Measurements from ENCODE around the gene GOLGA8R. TPM values are rescaled to one million over a fixed set of nuclear protein-coding genes. Genes with fewer than 3 reads are reported as not detected.
"Not testable (repeated sequence)": the region's sequence is repeated elsewhere in the genome, so short reads cannot be mapped to it uniquely, and the experiment has no call there.

Gene GOLGA8R
- total RNA-seq, 2 experiments from 2014 or later = 1.5 to 1.8 TPM

- H3K4me1 ChIP-seq (ENCODE audit: insufficient read depth, low read length); H3K4me1 Mint-ChIP-seq (ENCODE audit: low read depth); H3K36me3 Mint-ChIP-seq (ENCODE audit: low read depth); H3K27ac ChIP-seq (ENCODE audit: low read depth in 1 of 2, low read length in 2 of 2); H3K9me3 Mint-ChIP-seq; H3K4me3 Mint-ChIP-seq; intact Hi-C loops (cut with DNase I, micrococcal nuclease); POLR2A ChIA-PET; H3K36me3 ChIP-seq (ENCODE audit: insufficient read depth, low read length); DNase-seq; H3K27ac Mint-ChIP-seq; H3K4me3 ChIP-seq (ENCODE audit: low read length); CTCF ChIA-PET; H3K27me3 ChIP-seq (ENCODE audit: control insufficient read depth in 1 of 2, insufficient read depth in 2 of 2, low read length in 2 of 2); ATAC-seq (ENCODE audit: poor library complexity); H3K27me3 Mint-ChIP-seq; H3K9me3 ChIP-seq (ENCODE audit: control insufficient read depth in 1 of 2, insufficient read depth in 1 of 2, low read length in 2 of 2): not testable (repeated sequence)
Measured at GRCh38 chr15:30355043-30355442, 59.0 kb downstream of the GOLGA8R start.

Other genes starting within 250 kb of the GOLGA8R start
- gene CHRFAM7A, start 20.7 kb downstream of the GOLGA8R start, total RNA-seq = under 1 TPM in 1 of 2 experiments, not detected in 1; 0.50 TPM
- gene GOLGA8Q, start 137.8 kb upstream of the GOLGA8R start, total RNA-seq = not detected
- gene GOLGA8H, start 189.8 kb upstream of the GOLGA8R start, total RNA-seq = not detected

Measured in CD4-positive, alpha-beta T cell (primary cell).